ENCODE results near the gene SNX24. TPM values are rescaled to one million over a fixed set of nuclear protein-coding genes. Genes with fewer than 3 reads are reported as not detected.

Gene SNX24
- polyA plus RNA-seq, 4 donors, result 7.7 to 33.7 (median 27.2) TPM

DNA sequence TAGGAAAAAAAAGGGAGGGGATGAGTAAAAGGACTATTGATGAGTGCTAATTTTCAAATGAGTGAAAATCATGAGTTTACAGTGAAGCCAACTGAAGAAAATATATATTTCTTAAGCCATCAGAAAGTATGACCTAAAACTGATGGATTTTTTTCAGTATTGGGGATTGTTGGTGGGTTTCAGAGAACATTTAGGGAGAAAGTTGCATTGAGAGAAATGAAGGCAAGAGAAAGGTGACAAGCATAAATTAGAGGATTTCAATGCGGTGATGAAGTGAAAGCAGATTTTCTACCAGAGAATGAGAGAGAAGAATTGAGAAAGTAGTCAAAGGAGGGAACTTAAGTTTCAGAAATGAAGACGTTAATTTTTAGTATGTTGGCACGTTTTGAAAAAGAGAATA, 8.5 kb upstream of the SNX24 start:
- H3K4me3 ChIP-seq (ENCODE audit: low read depth in 1 of 3, low read length in 3 of 3), result no peak overlapping the region
- no peak overlapping the region for H3K27ac ChIP-seq (ENCODE audit: low read depth in 1 of 3, low read length in 2 of 3)
- no peak for DNase-seq
- no peaks in the 10 kb centered on the region for H3K36me3 ChIP-seq (ENCODE audit: control insufficient read depth in 3 of 3, insufficient read depth in 2 of 3, low read depth in 1 of 3, low read length in 3 of 3)
- H3K4me1 ChIP-seq (ENCODE audit: control insufficient read depth in 3 of 3, insufficient read depth in 2 of 3, low read depth in 1 of 3, low read length in 2 of 3), result no peaks in the 10 kb centered on the region
- WGBS, 3 donors, result 84 to 88% (median 85%) methylated on average over 3 of the region's 3 CpGs
- H3K9me3 ChIP-seq (ENCODE audit: control insufficient read depth in 2 of 2, insufficient read depth in 1 of 2, low read depth in 1 of 2, low read length in 1 of 2), result no peaks in the 10 kb centered on the region
- no peaks in the 10 kb centered on the region for H3K27me3 ChIP-seq (ENCODE audit: control insufficient read depth in 3 of 3, insufficient read depth in 3 of 3, low read length in 3 of 3)
- FAIRE-seq, result no peak

DNA sequence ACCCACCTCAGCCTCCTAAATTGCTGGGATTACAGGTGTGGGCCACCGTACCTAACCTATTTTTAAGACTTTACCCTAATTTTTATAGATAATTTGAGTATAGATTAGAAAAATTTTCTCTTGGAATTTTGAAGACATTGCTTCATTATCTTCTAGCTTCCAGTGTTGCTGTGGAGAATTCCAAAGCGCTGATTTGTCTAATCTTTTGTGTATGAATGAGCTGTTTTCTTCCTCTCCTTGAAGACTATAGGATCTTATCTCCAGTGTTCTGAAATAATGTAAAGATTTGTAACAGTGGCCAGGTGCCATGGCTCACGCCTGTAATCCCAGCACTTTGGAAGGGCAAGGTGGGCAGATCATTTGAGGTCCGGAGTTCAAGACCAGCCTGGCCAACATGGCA, 5.7 kb upstream of the SNX24 start:
- no peak for FAIRE-seq
- no peaks in the 10 kb centered on the region for H3K27me3 ChIP-seq (ENCODE audit: control insufficient read depth in 3 of 3, insufficient read depth in 3 of 3, low read length in 3 of 3)
- H3K4me3 ChIP-seq (ENCODE audit: low read depth in 1 of 3, low read length in 3 of 3), result no peak overlapping the region
- H3K9me3 ChIP-seq (ENCODE audit: control insufficient read depth in 2 of 2, insufficient read depth in 1 of 2, low read depth in 1 of 2, low read length in 1 of 2), result no peaks in the 10 kb centered on the region
- H3K36me3 ChIP-seq (ENCODE audit: control insufficient read depth in 3 of 3, insufficient read depth in 2 of 3, low read depth in 1 of 3, low read length in 3 of 3), result no peaks in the 10 kb centered on the region
- no peak overlapping the region for H3K27ac ChIP-seq (ENCODE audit: low read depth in 1 of 3, low read length in 2 of 3)
- WGBS, 3 donors, result 85 to 89% (median 87%) methylated on average over 4 of the region's 4 CpGs
- H3K4me1 ChIP-seq (ENCODE audit: control insufficient read depth in 3 of 3, insufficient read depth in 2 of 3, low read depth in 1 of 3, low read length in 2 of 3), result peaks cover 0 to 2% (median 2%) of the 10 kb centered on the region in 3 donors
- DNase-seq, result no peak

DNA sequence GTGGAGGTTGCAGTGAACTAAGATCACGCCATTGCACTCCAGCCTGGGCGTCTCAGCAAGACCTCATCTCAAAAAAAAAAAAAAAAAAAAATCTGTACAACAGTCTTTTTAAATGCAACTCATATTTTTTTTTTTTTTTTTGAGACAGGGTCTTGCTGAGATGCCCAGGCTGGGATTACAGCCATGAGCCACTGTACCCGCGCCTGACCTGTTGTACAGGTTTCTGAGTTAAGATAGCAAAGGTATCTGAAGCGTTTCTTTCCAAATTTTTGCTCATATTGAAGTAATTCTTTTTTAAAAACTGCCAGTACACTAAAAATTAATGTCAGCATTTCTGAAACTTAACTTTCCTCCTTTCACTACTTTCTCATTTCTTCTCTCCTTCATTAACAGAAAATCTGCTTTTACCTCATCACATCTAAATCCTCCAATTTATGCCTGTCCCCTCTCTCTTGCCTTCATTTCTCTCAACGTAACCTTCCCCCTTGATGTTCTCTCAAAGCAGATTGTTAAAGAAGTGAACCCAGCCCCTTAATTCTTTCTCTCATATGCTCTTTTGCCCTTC, 3.3 kb upstream of the SNX24 start:
- no peak for FAIRE-seq
- 88 to 96% (median 89%) methylated on average over 6 of the region's 6 CpGs for WGBS, 3 donors

DNA sequence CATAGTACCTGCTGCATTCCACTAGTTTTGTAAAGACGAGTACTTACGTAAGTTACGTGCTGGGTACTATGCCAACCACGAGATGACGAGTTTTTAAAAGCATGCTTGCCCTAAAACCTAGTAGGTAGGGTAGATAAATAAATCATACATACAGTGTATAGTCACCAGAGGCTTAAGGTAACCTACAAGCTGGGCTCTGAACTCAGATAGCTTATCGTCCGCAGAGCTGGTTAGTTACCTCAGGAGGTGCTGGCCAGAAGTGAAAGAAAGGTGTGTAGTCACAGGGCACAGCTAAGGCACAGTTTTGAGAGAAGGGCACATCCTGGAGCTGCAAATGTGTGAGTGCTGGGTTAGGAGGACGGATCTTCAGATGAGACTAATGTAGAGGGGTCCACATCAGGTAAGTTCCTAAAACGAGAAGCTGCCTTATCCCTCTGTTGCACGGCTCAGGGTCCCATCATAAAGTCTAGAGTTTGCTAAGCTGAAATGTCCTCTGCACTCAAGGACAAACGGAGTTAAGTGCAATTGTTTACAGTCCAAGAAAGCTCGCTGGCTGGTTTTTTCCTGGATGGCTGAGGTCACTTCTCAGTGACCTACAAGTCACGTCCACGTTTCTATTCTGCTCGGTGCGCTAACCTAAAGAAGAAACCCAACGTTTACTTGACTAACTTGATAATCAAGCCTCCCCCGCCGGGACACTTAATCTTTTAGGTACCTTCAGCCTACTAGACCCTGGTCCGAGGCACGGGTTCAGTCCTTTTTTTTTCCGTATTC, 1.1 kb upstream of the SNX24 start:
- no peaks in the 10 kb centered on the region for H3K27me3 ChIP-seq (ENCODE audit: control insufficient read depth in 3 of 3, insufficient read depth in 3 of 3, low read length in 3 of 3)
- H3K4me1 ChIP-seq (ENCODE audit: control insufficient read depth in 3 of 3, insufficient read depth in 2 of 3, low read depth in 1 of 3, low read length in 2 of 3), result peaks cover 0 to 6% (median 2%) of the 10 kb centered on the region in 3 donors
- no peak for FAIRE-seq
- H3K4me3 ChIP-seq (ENCODE audit: low read depth in 1 of 3, low read length in 3 of 3), result peak overlapping the region; percentile 81 to 93 (median 87)
- no peaks in the 10 kb centered on the region for H3K36me3 ChIP-seq (ENCODE audit: control insufficient read depth in 3 of 3, insufficient read depth in 2 of 3, low read depth in 1 of 3, low read length in 3 of 3)
- WGBS, 3 donors, result 6 to 30% (median 14%) methylated on average over 22 of the region's 22 CpGs
- DNase-seq, result peak; percentile 71 to 78
- H3K9me3 ChIP-seq (ENCODE audit: control insufficient read depth in 2 of 2, insufficient read depth in 1 of 2, low read depth in 1 of 2, low read length in 1 of 2), result no peaks in the 10 kb centered on the region
- H3K27ac ChIP-seq (ENCODE audit: low read depth in 1 of 3, low read length in 2 of 3), result peak overlapping the region; percentile 94 to 95 (median 94)

More for the DNA sequence above, 3.3 kb upstream of the SNX24 start:
- Histone ChIP-seq H3K36me3 (ENCODE audit: control insufficient read depth in 3 of 3, insufficient read depth in 2 of 3, low read depth in 1 of 3, low read length in 3 of 3) (no peaks in the 10 kb centered on the region), H3K4me1 (ENCODE audit: control insufficient read depth in 3 of 3, insufficient read depth in 2 of 3, low read depth in 1 of 3, low read length in 2 of 3) (peaks cover 0 to 2% (median 2%) of the 10 kb centered on the region in 3 donors), H3K27me3 (ENCODE audit: control insufficient read depth in 3 of 3, insufficient read depth in 3 of 3, low read length in 3 of 3) (no peaks in the 10 kb centered on the region), H3K4me3 (ENCODE audit: low read depth in 1 of 3, low read length in 3 of 3) (no peak overlapping the region), H3K9me3 (ENCODE audit: control insufficient read depth in 2 of 2, insufficient read depth in 1 of 2, low read depth in 1 of 2, low read length in 1 of 2) (no peaks in the 10 kb centered on the region), H3K27ac (ENCODE audit: low read depth in 1 of 3, low read length in 2 of 3) (no peak overlapping the region)
- DNase-seq, result no peak

DNA sequence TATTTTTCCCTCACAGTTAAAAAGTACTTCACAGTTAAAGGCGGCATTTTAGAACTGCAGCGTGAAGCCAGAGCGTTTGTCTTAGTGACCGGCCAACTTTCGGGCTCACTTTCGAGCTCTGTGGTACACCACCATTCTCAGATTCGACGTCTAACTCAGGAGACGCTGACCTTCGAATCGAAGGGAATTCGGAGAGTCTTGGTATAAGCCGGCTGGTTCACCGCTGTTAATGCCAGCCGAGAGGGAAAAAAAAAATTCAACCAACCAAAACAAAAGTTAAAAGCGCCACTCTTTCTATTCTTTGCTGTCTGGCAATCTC, 544 bp upstream of the SNX24 start:
- H3K4me1 ChIP-seq (ENCODE audit: control insufficient read depth in 3 of 3, insufficient read depth in 2 of 3, low read depth in 1 of 3, low read length in 2 of 3), result peaks cover 0 to 6% (median 2%) of the 10 kb centered on the region in 3 donors
- peak overlapping the region; percentile 81 to 93 (median 87) for H3K4me3 ChIP-seq (ENCODE audit: low read depth in 1 of 3, low read length in 3 of 3)
- peak overlapping the region; percentile 94 to 95 (median 94) for H3K27ac ChIP-seq (ENCODE audit: low read depth in 1 of 3, low read length in 2 of 3)
- H3K9me3 ChIP-seq (ENCODE audit: control insufficient read depth in 2 of 2, insufficient read depth in 1 of 2, low read depth in 1 of 2, low read length in 1 of 2), result no peaks in the 10 kb centered on the region
- H3K27me3 ChIP-seq (ENCODE audit: control insufficient read depth in 3 of 3, insufficient read depth in 3 of 3, low read length in 3 of 3), result no peaks in the 10 kb centered on the region
- FAIRE-seq (no peak), DNase-seq (no peak)
- H3K36me3 ChIP-seq (ENCODE audit: control insufficient read depth in 3 of 3, insufficient read depth in 2 of 3, low read depth in 1 of 3, low read length in 3 of 3), result no peaks in the 10 kb centered on the region
- WGBS, 3 donors, result 0 to 1% (median 1%) methylated on average over 16 of the region's 16 CpGs

DNA sequence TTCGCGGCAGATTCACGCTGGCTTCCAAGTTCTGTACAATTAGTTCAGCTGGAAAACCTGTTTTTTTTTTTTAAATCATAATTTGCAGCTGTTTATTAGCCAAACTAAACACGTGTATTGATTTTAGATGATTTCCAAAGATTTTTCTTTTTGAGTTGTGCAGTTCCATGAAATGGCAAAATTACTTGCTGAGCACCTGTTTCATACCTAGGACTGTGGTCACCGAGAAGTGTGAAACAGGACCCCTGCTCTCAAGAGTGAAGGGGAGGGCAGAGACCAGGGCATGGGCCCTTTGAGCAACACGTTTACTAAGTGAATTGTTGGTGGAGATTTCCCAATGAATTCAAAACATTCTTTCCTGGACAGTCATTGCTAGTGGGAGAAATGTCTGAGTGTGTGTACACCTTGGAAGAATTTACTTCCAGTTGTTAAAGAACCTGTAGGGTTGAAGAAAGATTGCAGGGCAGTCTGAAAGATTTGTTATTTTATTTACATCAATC, 688 bp downstream of the SNX24 start:
- peak overlapping the region; percentile 90 to 95 (median 94) for H3K27ac ChIP-seq (ENCODE audit: low read depth in 1 of 3, low read length in 2 of 3)

DNA sequence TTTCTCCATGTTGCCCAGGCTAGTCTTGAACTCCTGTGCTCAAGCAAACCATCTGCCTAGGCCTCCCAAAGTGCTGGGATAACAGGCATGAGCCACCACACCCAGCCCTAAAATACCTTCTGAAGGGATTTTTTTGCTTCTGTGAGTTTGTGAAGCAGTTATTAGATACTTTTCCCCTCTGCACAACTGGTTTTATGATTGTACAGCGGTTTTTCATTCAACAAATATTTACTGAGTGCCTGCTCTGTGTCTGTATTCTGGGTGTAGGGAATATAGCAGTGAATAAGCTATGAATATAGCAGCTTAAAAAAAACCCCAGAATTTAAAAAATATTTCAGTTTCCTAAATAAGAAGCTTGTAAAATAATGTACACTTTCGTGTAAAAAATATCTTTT, 2.3 kb downstream of the SNX24 start:
- H3K4me3 ChIP-seq (ENCODE audit: low read depth in 1 of 3, low read length in 3 of 3), result no peak overlapping the region
- no peak for DNase-seq
- peaks cover 0 to under 1% (median 0%) of the 10 kb centered on the region in 3 donors for H3K36me3 ChIP-seq (ENCODE audit: control insufficient read depth in 3 of 3, insufficient read depth in 2 of 3, low read depth in 1 of 3, low read length in 3 of 3)
- FAIRE-seq, result no peak
- 86 to 91% (median 88%) methylated on average over 2 of the region's 2 CpGs for WGBS, 3 donors
- H3K27ac ChIP-seq (ENCODE audit: low read depth in 1 of 3, low read length in 2 of 3), result peak overlapping the region in 1 of 3 donors; percentile 21
- no peaks in the 10 kb centered on the region for H3K27me3 ChIP-seq (ENCODE audit: control insufficient read depth in 3 of 3, insufficient read depth in 3 of 3, low read length in 3 of 3)
- no peaks in the 10 kb centered on the region for H3K9me3 ChIP-seq (ENCODE audit: control insufficient read depth in 2 of 2, insufficient read depth in 1 of 2, low read depth in 1 of 2, low read length in 1 of 2)
- H3K4me1 ChIP-seq (ENCODE audit: control insufficient read depth in 3 of 3, insufficient read depth in 2 of 3, low read depth in 1 of 3, low read length in 2 of 3), result peaks cover 0 to 6% (median 2%) of the 10 kb centered on the region in 3 donors

More for the DNA sequence above, 688 bp downstream of the SNX24 start:
- H3K36me3 ChIP-seq (ENCODE audit: control insufficient read depth in 3 of 3, insufficient read depth in 2 of 3, low read depth in 1 of 3, low read length in 3 of 3), result no peaks in the 10 kb centered on the region
- peak overlapping the region; percentile 81 to 93 (median 87) for H3K4me3 ChIP-seq (ENCODE audit: low read depth in 1 of 3, low read length in 3 of 3)
- H3K27me3 ChIP-seq (ENCODE audit: control insufficient read depth in 3 of 3, insufficient read depth in 3 of 3, low read length in 3 of 3), result no peaks in the 10 kb centered on the region
- H3K4me1 ChIP-seq (ENCODE audit: control insufficient read depth in 3 of 3, insufficient read depth in 2 of 3, low read depth in 1 of 3, low read length in 2 of 3), result peaks cover 0 to 6% (median 2%) of the 10 kb centered on the region in 3 donors
- no peaks in the 10 kb centered on the region for H3K9me3 ChIP-seq (ENCODE audit: control insufficient read depth in 2 of 2, insufficient read depth in 1 of 2, low read depth in 1 of 2, low read length in 1 of 2)
- DNase-seq, result peak; percentile 22 to 61
- no peak for FAIRE-seq
- WGBS, 3 donors, result 1 to 7% (median 6%) methylated on average over 6 of the region's 6 CpGs

DNA sequence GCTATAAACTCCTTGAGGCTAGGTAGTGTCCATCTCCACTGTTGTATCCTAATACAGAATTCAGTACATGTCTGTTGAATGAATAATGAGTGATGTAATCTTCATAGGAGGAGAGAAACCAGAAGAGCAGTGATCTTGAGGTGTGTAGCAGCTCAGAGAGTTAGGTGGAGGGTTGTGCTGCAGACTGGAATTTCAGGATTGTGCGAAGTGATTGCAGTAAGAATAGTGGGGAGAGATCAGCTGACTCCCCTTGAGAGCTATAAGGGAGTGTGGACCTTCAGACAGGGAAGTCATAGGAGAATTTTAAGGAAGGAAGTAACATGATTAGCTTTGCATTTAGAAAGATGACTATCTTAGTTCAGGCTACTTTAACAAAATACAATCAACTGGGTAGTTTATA, 4.4 kb downstream of the SNX24 start:
- Histone ChIP-seq H3K27me3 (ENCODE audit: control insufficient read depth in 3 of 3, insufficient read depth in 3 of 3, low read length in 3 of 3) (no peaks in the 10 kb centered on the region), H3K4me1 (ENCODE audit: control insufficient read depth in 3 of 3, insufficient read depth in 2 of 3, low read depth in 1 of 3, low read length in 2 of 3) (peaks cover 0 to 3% (median 0%) of the 10 kb centered on the region in 3 donors), H3K4me3 (ENCODE audit: low read depth in 1 of 3, low read length in 3 of 3) (no peak overlapping the region), H3K9me3 (ENCODE audit: control insufficient read depth in 2 of 2, insufficient read depth in 1 of 2, low read depth in 1 of 2, low read length in 1 of 2) (no peaks in the 10 kb centered on the region), H3K27ac (ENCODE audit: low read depth in 1 of 3, low read length in 2 of 3) (no peak overlapping the region), H3K36me3 (ENCODE audit: control insufficient read depth in 3 of 3, insufficient read depth in 2 of 3, low read depth in 1 of 3, low read length in 3 of 3) (peaks cover 0 to 8% (median 0%) of the 10 kb centered on the region in 3 donors)
- FAIRE-seq, result no peak
- 79 to 96% (median 89%) methylated on average over 1 of the region's 1 CpG for WGBS, 3 donors
- DNase-seq, result peak in 1 of 2 donors; percentile 33

All from small intestine (tissue), 7 donors.